GM11168 (cell line): Measurements from ENCODE around the gene KRTAP10-4.
"Not testable (repeated sequence)": the region's sequence is repeated elsewhere in the genome, so short reads cannot be mapped to it uniquely, and the experiment has no call there.

Experiments used
- in situ Hi-C: fragments of 300-500 bp; cut with MboI; formaldehyde crosslinking; loops from one replicate; pipeline ENCODE4 v1.12.0; 2022; ENCODE audit warnings: low sequenced_read_pairs; ENCODE audit not compliant: unreplicated experiment

KRTAP10-4 gene

GRCh38 chr21:44573630-44574456 lies at the start of gene KRTAP10-4:
Gene KRTAP10-4 (plus strand): TSS chr21:44573729. CDS start chr21:44573759, 30 bp downstream.
- in situ Hi-C loops: not testable (repeated sequence)

- in situ Hi-C loops: no loop called here
Measured at GRCh38 chr21:44524414-44525371, 48.8 kb upstream of the KRTAP10-4 start.

GRCh38 chr21:44525391-44526095 lies 48.0 kb upstream of the KRTAP10-4 start:
- in situ Hi-C loops: no loop called here

- in situ Hi-C loops: no loop called here
Measured at GRCh38 chr21:44526096-44526997, 47.2 kb upstream of the KRTAP10-4 start.

- in situ Hi-C loops: no loop called here
Measured at GRCh38 chr21:44527156-44527982, 46.2 kb upstream of the KRTAP10-4 start.

- in situ Hi-C loops: no loop called here
Measured at GRCh38 chr21:44527983-44528633, 45.4 kb upstream of the KRTAP10-4 start.

GRCh38 chr21:44528634-44528995 lies 44.9 kb upstream of the KRTAP10-4 start:
- in situ Hi-C loops: no loop called here

- in situ Hi-C loops: no loop called here
Measured at GRCh38 chr21:44529011-44529421, 44.5 kb upstream of the KRTAP10-4 start.

GRCh38 chr21:44529503-44530125 lies 43.9 kb upstream of the KRTAP10-4 start:
- in situ Hi-C loops: no loop called here

- in situ Hi-C loops: no loop called here
Measured at GRCh38 chr21:44530221-44530902, 43.2 kb upstream of the KRTAP10-4 start.

GRCh38 chr21:44530903-44531605 lies 42.5 kb upstream of the KRTAP10-4 start:
- in situ Hi-C loops: no loop called here

- in situ Hi-C loops: no loop called here
Measured at GRCh38 chr21:44531606-44532564, 41.6 kb upstream of the KRTAP10-4 start.

- in situ Hi-C loops: no loop called here
Measured at GRCh38 chr21:44532712-44533111, 40.8 kb upstream of the KRTAP10-4 start.

GRCh38 chr21:44533121-44533890 lies 40.2 kb upstream of the KRTAP10-4 start:
- in situ Hi-C loops: no loop called here
